NCI-H1417 treated with DMSO at 0.1 percent for 48 hours (cell line): ENCODE results near the gene PLXDC1.
"Not testable (repeated sequence)": the region's sequence is repeated elsewhere in the genome, so short reads cannot be mapped to it uniquely, and the experiment has no call there.

ENCODE experiments used
- DNase-seq: peaks from one replicate; lab custom pipeline; 2025; lab: John Stamatoyannopoulos, UW

PLXDC1 gene

GRCh38 chr17:39181303-39181702 lies 29.9 kb upstream of the PLXDC1 start:
- DNase-seq, result no peak

GRCh38 chr17:39178536-39178935 lies 27.1 kb upstream of the PLXDC1 start:
- no peak for DNase-seq

DNA sequence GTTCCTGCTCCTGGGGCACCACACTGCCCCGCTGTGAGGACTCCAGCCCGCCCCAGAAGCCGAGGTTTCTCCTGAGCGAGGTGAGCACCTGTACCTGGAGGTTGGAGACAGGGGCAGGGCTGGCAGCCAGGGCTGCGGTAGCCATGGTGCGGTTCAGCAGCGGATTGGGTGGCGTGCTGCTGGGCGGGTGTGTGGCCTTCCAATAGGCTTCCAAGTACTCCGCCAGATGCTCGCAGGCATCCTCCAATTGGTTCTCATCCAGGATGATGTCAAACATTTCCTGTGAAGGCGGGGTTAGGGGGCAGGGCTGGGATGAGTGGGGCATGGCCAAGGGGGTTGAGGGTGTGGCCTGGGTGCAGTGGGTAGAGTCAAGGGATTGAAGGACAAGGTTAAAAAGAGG lies 25.8 kb upstream of the PLXDC1 start:
- DNase-seq, result no peak

- no peak for DNase-seq
These were observed 24.3 kb upstream of the PLXDC1 start for GRCh38 chr17:39175695-39176093.

GRCh38 chr17:39174920-39175694 lies 23.7 kb upstream of the PLXDC1 start:
- DNase-seq, result no peak

DNA sequence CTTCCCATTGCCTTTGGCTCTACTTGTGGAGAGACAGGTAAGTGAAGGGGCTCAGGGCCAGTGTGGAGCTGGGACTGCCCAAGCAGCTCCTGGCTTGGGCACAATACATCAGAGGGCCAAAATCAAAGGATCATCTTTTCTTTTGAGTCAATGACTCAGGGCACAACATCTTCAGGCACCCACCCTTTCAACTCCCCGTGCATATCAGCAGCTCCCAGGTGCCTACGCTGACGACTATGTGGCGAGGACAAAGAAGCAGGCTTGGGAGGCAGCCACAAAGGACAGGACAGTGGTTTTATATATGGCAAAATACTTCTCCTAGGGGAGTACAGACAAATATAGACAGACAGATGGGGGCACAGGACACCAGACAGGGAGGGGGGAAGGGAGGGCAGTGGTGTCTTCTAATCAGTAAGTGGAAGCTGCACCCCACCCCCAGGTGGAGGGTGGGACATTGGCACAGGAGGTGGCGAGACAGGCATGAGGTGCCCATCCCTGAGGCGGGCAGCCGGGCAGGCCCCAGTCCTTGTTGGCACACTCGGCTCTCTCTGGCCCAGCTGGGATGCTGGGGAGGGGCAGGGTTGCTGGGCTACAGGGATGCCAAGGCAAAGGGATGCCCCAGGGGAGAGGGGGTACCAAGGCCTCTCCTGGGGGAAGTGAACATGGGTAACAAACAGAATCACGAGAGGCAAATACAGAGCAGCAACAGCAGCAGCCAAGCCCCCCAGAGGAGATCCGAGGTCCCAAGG lies 22.3 kb upstream of the PLXDC1 start:
- DNase-seq, result no peak

DNA sequence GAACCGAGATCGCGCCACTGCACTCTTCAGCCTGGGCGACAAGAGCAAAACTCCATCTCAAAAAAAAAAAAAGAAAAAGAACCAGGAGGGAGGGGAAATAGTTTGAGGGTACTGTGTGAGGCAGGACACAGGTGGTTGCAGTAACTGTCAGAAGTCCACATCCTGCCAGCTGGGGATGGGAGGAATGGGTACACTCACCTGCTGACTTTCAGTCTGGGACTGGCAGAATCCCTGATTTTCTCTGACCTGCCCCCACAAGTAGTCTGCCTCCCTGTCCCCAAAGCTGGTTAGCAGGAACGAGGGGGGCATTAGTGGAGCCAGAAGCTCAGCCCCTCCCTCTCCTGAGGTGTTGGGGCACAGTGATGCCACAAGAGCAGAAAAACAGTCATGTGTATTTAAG lies 21.6 kb upstream of the PLXDC1 start:
- no peak for DNase-seq

DNA sequence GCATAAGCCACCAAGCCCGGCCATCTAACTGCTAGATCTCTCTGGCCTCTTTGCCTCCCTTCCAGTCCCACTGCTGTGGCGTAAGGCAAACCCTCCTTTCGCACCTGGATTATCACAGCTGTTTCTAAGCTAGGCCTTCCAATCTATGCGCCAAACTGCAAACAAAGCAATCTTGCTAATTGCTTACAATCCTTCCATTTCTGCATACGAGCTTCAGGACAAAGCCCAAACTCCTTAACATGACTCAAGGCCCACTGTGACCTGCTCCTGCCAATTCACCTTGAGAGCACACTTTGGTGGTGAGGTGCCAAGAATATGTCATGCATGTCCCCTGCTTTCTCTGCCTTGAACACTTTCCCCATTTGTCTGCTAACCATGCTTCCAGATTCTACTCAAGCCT lies 20.5 kb upstream of the PLXDC1 start:
- DNase-seq, result no peak

GRCh38 chr17:39170558-39170957 lies 19.1 kb upstream of the PLXDC1 start:
- no peak for DNase-seq

- DNase-seq, result no peak
These were observed 18.7 kb upstream of the PLXDC1 start for GRCh38 chr17:39170109-39170508.

DNA sequence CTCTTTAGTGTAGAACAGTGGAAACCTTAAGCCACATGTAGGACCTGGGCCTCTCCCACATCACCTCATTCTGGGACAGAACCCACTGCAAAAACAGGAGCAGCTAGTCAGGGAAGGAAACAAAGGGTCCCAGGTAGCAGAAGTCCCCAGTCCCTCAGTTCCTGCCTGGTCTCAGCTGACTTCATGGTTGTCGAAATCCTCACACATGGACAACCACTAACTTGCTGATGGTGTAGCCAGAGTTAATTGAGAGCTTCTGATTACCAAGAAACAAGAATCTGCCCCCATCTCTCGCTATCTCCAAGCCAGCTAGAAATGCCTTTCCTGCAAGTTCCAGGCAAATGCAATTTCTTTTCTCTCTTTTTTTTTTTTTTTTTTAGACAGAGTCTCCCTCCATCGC lies 18.1 kb upstream of the PLXDC1 start:
- DNase-seq, result no peak

DNA sequence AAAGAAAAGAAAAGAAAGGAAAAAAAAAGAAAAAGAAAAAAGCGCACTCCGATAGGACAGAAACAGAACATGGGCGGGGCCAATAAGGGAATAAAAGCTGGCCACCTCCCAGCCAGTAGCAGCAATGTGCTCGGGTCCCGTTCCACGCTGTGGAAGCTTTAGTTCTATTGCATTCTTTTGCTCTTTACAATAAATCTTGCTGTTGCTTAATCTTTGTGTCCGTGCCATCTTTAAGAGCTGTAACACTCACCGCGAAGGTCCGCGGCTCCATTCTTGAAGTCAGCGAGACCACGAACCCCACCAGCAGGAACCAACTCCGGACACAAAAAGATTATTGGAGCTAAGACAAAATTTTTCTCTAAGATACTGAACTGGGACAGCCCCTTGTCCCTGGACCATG lies 17.7 kb upstream of the PLXDC1 start:
- no peak for DNase-seq

DNA sequence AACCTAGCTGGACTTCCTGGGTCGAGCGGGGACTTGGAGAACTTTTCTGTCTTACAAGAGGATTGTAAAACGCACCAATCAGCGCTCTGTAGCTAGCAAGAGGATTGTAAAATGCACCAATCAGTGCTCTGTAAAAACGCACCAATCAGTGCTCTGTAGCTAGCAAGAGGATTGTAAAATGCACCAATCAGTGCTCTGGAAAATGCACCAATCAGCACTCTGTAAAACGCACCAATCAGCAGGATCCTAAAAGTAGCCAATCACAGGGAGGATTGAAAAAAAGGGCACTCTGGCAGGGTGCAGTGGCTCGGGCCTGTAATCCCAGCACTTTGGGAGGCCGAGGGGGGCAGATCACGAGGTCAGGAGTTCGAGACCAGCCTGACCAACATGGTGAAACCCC lies 17.1 kb upstream of the PLXDC1 start:
- DNase-seq, result not testable (repeated sequence)

- no peak for DNase-seq
These were observed 16.0 kb upstream of the PLXDC1 start for GRCh38 chr17:39167476-39167875.

- DNase-seq, result no peak
These were observed 15.2 kb upstream of the PLXDC1 start for GRCh38 chr17:39166437-39167335.

DNA sequence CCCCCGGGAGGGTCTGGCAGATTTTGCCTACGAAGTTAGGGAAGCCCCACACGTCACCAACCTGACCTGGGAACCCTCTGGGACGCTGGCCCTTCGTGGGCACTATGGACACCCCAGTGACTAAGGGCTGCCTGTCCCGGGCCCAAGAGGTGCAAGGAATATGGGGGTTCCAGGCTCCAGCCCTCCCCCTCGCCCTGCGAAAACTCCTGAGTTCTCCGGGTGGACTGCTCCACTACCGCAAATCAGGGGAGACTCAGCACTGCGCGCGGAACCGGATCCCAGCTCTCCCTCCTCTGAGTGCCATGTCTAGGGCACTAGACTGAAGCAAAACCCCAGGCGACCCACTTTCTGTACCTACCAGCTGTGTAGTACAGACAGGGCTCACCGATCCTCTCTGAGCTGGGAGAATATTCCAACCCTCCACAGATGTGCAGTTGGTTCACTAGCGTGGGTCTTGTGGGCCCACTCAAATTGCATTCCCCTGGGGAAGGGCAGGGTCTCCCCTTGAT lies 14.5 kb upstream of the PLXDC1 start, which contains the start of gene ARL5C:
Gene ARL5C, minus strand, starts transcription at position 321 of the 509 bp plus-strand sequence. CDS start 401 bp downstream, outside the sequence.
- DNase-seq, result no peak

DNA sequence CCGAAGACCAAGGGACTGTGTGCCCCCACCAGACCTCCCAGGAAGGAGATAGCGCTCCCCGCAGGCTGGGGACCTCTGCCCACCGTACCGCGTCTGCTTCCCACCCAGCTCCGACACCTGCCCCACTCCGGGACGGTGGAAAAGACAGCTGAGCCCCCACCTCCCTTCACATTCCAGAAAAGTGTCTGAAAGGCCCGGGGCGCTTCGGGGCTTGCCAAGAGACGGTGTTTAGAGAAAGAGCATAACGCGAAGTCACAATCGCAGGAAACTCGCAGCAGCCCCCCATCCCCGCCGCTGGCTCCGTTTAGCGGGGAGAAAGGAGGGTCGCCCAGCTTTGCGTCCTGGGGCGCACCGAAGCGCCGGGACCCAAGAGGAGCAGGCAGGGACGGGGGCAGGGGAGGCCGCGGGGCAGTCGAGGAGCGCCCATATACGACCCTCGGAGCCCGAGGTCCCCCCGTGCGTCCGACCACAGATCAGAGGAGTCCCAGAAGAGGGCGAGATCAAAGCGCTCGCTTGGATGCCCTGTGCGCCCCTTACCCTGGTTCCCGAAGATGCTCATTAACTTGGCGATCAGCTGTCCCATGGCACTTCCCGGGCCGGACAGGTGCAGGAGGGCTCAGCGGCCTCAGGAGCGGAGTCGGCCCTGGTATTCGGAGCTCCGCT lies 13.9 kb upstream of the PLXDC1 start:
- DNase-seq, result no peak

- no peak for DNase-seq
These were observed 13.3 kb upstream of the PLXDC1 start for GRCh38 chr17:39164675-39165143.

DNA sequence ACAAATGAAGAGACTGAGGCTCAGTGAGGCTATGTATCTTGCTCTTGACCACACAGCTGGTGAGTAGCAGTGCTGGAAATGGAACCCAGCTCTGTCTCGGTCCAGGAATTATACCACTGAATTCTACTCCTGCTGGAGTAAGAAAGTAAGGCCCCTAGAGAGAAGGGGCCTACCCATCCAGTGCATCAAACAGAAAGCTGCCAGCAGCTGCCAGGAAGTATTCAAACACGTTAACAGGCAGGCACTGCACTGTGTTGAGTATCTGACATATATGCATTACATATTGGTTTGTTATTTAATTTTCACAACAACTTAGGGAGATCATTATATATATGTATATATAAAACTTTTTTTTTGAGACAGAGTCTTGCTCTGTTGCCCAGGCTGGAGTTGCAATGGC lies 10.5 kb upstream of the PLXDC1 start:
- DNase-seq, result no peak

DNA sequence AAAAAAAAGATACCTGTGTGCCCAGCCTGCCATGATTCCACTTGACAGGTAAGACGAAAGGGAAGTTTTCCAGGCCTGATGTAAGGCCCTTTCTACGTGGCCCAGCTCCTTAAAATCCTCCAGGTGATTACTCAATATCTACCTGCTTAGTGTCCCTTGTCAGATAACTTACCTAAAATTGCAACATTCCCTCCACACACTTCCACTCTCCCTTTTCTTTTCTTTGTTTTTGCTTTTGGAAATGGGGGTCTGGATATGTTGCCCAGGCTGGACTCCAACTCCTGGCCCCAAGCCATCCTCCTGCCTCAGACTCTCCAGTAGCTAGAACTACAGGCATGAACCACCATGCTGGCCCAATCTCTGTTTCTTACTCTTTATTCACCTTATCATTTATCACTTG lies 7.2 kb upstream of the PLXDC1 start:
- DNase-seq, result no peak

GRCh38 chr17:39156491-39156890 lies 5.1 kb upstream of the PLXDC1 start:
- DNase-seq, result no peak

GRCh38 chr17:39155654-39156053 lies 4.2 kb upstream of the PLXDC1 start:
- no peak for DNase-seq
